Pancreas (tissue), 10 donors: Measurements from ENCODE around the gene PMS2. TPM values are rescaled to one million over a fixed set of nuclear protein-coding genes. Genes with fewer than 3 reads are reported as not detected.
"Not testable (repeated sequence)": the region's sequence is repeated elsewhere in the genome, so short reads cannot be mapped to it uniquely, and the experiment has no call there.

Experiments used
- ATAC-seq, 4 donors: fragments of 200-7000 bp; cut with Tn5 transposase; one replicate each; pipeline versions ENCODE4 v1.8.0 to v1.9.1; 2020; ENCODE audit warnings: mild to moderate bottlenecking in 4 of 4, moderate library complexity in 4 of 4
- DNase-seq, 6 donors: peaks; one replicate each; pipeline ENCODE4 v3.0.0-alpha.2; 2020
- FAIRE-seq: peaks from 2 replicates; lab custom pipeline; 2012; peaks lifted over from hg19 to GRCh38; lab: Jason Lieb, UNC
- H3K27ac ChIP-seq, 4 donors: fragments of 200-600 bp; sonication (generic); 1 replicate in 3 of 4; 2 replicates in 1 of 4; pipeline versions ENCODE4 v1.5.0 to v1.8.0; 2020
- H3K27me3 ChIP-seq, 4 donors: fragments of 200-600 bp; one replicate each; pipeline ENCODE4 v1.8.0; 2021
- H3K36me3 ChIP-seq, 3 donors: fragments of 200-600 bp; sonication (generic) in 1 of 3; one replicate each; pipeline versions ENCODE4 v1.5.0 to v1.8.0; 2020 to 2021
- H3K4me1 ChIP-seq, 3 donors: fragments of 200-600 bp; one replicate each; pipeline ENCODE4 v1.8.0; 2021
- H3K4me3 ChIP-seq, 4 donors: fragments of 200-600 bp; sonication (generic) in 2 of 4; one replicate each; pipeline versions ENCODE4 v1.5.0 to v1.8.0; 2020 to 2021
- H3K9me3 ChIP-seq, 4 donors: fragments of 200-600 bp; one replicate each; pipeline ENCODE4 v1.8.0; 2021
- CTCF ChIP-seq, 4 donors: fragments of 200-600 bp; sonication (generic) in 3 of 4; IDR thresholded peaks; one replicate each; pipeline versions ENCODE4 v1.5.0 to v1.8.0; 2021; ENCODE audit warnings: antibody characterized with exemption in 4 of 4
- WGBS, 2 donors: extraction: QIAGEN DNeasy Blood & Tissue Kit; methylation state at CpG; one replicate each; pipeline ENCODE4 v1.1.7; 2013; 5-methylcytosine and 5-hydroxymethylcytosine counted together
- intact Hi-C, 3 donors: fragments of 100-400 bp; cut with DNase I; formaldehyde crosslinking; loops; one replicate each; pipeline versions ENCODE4 v1.11.1 to v1.14.2; 2022
- polyA plus RNA-seq, 2 donors: library from polyadenylated mRNA; stranded (reverse); fragments of 200-250 nt; gene quantifications; one replicate each; pipeline ENCODE4 v1.2.3, GENCODE V29; 2013
- total RNA-seq, 6 donors: library from RNA; stranded (reverse); fragmentation: NEBNext Ultra II Directional in 4 of 6; extraction: Animal tissue kit (Norgen Biotek cat#: 25700) in 4 of 6; gene quantifications; one replicate each; pipeline versions ENCODE4 v1.2.1 to v1.2.4, GENCODE V29; 2021 to 2023
- donor health status: healthy with polysubstance abuse.
- donor health status: DM: no; HTN: no; CAD: no; lungs with moderate emphysema.
- donor health status: DM: no; HTN: no; CAD: no.
- donor health status: control.
- donor health status: control.
- donor health status: Bipolar disorder and iron deficiency.
- donor health status: DM: yes; HTN: yes; CAD: no.
- donor health status: DM: no; HTN: no; CAD: no.
- donor health status: DM: no; HTN: no; CAD: no.
- donor health status: DM: yes; HTN: yes; CAD: no.

PMS2 gene
- total and polyA plus RNA-seq, 8 donors = 2.0 to 7.2 (median 4.0) TPM

GRCh38 chr7:6007386-6007785 is 1.5 kb downstream of the PMS2 start:
- Histone ChIP-seq H3K27ac (no peak overlapping the region), H3K4me1 (peaks cover 0 to 13% (median 5%) of the 10 kb centered on the region in 3 donors), H3K9me3 (no peaks in the 10 kb centered on the region), H3K27me3 (no peaks in the 10 kb centered on the region), H3K4me3 (no peak overlapping the region), H3K36me3 (no peaks in the 10 kb centered on the region)
- intact Hi-C loops = no loop called here
- ATAC-seq (no peak), DNase-seq (no peak), FAIRE-seq (no peak)
- no peak for TF ChIP-seq CTCF (IDR thresholded peaks at IDR 0.05)
- 68 to 70% methylated on average over 4 of the region's 4 CpGs for WGBS, 2 donors

- peak in 2 of 4 donors; percentile 39 to 43 for TF ChIP-seq CTCF (IDR thresholded peaks at IDR 0.05)
- Histone ChIP-seq H3K4me1 (peaks cover 0 to 11% (median 0%) of the 10 kb centered on the region in 3 donors), H3K36me3 (peaks cover 0 to 21% (median 3%) of the 10 kb centered on the region in 3 donors), H3K27ac (no peak overlapping the region), H3K27me3 (no peaks in the 10 kb centered on the region), H3K9me3 (no peaks in the 10 kb centered on the region), H3K4me3 (no peak overlapping the region)
- 48 to 53% methylated on average over 10 of the region's 10 CpGs for whole genome bisulfite sequencing, 2 donors
- intact Hi-C loops = loop anchor here in 1 of 3 donors (10.0 kb wide), 1 partner anchor 337 kb away; no protein-coding TSS in a partner anchor
- FAIRE-seq (peak; percentile 41), DNase-seq (peak in 4 of 6 donors; percentile 29 to 62 (median 44)), ATAC-seq (peak; percentile 80 to 90 (median 86))
Measured at GRCh38 chr7:5997210-5997808, 11.5 kb downstream of the PMS2 start.

- H3K4me1 ChIP-seq, ATAC-seq, H3K27ac ChIP-seq, DNase-seq, H3K4me3 ChIP-seq, H3K9me3 ChIP-seq, H3K36me3 ChIP-seq, H3K27me3 ChIP-seq, intact Hi-C loops, FAIRE-seq: not testable (repeated sequence)
- 90 to 92% methylated on average over 15 of the region's 15 CpGs for WGBS, 2 donors
Measured at GRCh38 chr7:5987061-5987460, 21.8 kb downstream of the PMS2 start.

- H3K4me1 ChIP-seq, H3K27me3 ChIP-seq, FAIRE-seq, H3K9me3 ChIP-seq, H3K4me3 ChIP-seq, H3K27ac ChIP-seq, intact Hi-C loops, H3K36me3 ChIP-seq, DNase-seq: not testable (repeated sequence)
- WGBS, 2 donors = 58 to 70% methylated on average over 1 to 2 of the region's 12 CpGs
- ATAC-seq = peak in 3 of 4 donors; percentile 38 to 68 (median 42)
Measured at GRCh38 chr7:5979680-5980314, 29.1 kb downstream of the PMS2 start.

- WGBS, 2 donors = no CpG with 5 or more reads among the region's 8 CpGs
- FAIRE-seq, H3K27ac ChIP-seq, ATAC-seq, H3K4me3 ChIP-seq, H3K36me3 ChIP-seq, intact Hi-C loops, H3K27me3 ChIP-seq, H3K9me3 ChIP-seq, H3K4me1 ChIP-seq, DNase-seq: not testable (repeated sequence)
Measured at GRCh38 chr7:5973580-5973979, 35.3 kb downstream of the PMS2 start.

GRCh38 chr7:5970347-5970911 is 38.4 kb downstream of the PMS2 start, which contains the start of gene RSPH10B:
RSPH10B (minus strand) TSS chr7:5970689; CDS start chr7:5967116, 3,573 bp downstream.
- H3K27me3 ChIP-seq, FAIRE-seq, intact Hi-C loops, DNase-seq, H3K4me3 ChIP-seq, H3K4me1 ChIP-seq, H3K27ac ChIP-seq, H3K9me3 ChIP-seq, H3K36me3 ChIP-seq: not testable (repeated sequence)
- WGBS, 2 donors = 20 to 29% methylated on average over 10 to 25 of the region's 43 CpGs
- peak in 3 of 4 donors; percentile 35 to 43 (median 42) for ATAC-seq

GRCh38 chr7:5963810-5964209 is 45.0 kb downstream of the PMS2 start:
- 91 to 97% methylated on average over 4 of the region's 7 CpGs for WGBS, 2 donors
- H3K4me1 ChIP-seq, ATAC-seq, H3K36me3 ChIP-seq, FAIRE-seq, DNase-seq, intact Hi-C loops, H3K9me3 ChIP-seq, H3K27ac ChIP-seq, H3K4me3 ChIP-seq, H3K27me3 ChIP-seq: not testable (repeated sequence)

- H3K9me3 ChIP-seq, H3K36me3 ChIP-seq, H3K27ac ChIP-seq, intact Hi-C loops, H3K4me3 ChIP-seq, FAIRE-seq, ATAC-seq, H3K4me1 ChIP-seq, H3K27me3 ChIP-seq: not testable (repeated sequence)
- WGBS, 2 donors = no CpG with 5 or more reads among the region's 13 CpGs
- DNase-seq = peak in 1 of 6 donors; percentile 42
Measured at GRCh38 chr7:5963205-5963604, 45.6 kb downstream of the PMS2 start.

- H3K4me1 ChIP-seq, H3K27me3 ChIP-seq, H3K4me3 ChIP-seq, H3K9me3 ChIP-seq, DNase-seq, intact Hi-C loops, H3K27ac ChIP-seq, H3K36me3 ChIP-seq, FAIRE-seq, ATAC-seq: not testable (repeated sequence)
- WGBS, 2 donors = no CpG with 5 or more reads among the region's 17 CpGs
Measured at GRCh38 chr7:5934945-5935450, 73.9 kb downstream of the PMS2 start.
